ENCODE results near the gene RAB3GAP2.
"Not testable (repeated sequence)": the region's sequence is repeated elsewhere in the genome, so short reads cannot be mapped to it uniquely, and the experiment has no call there.

RAB3GAP2 gene

GRCh38 chr1:220184506-220184905 lies 87.7 kb downstream of the RAB3GAP2 start:
- H3K4me3 ChIP-seq (ENCODE audit: low read depth, low read length) = no peak overlapping the region
- no peak for TF ChIP-seq CTCF (IDR thresholded peaks at IDR 0.05; ENCODE audit: insufficient read depth, low read depth, low read length, missing control alignments)
- no peak for DNase-seq (ENCODE audit: low read depth)

- TF ChIP-seq CTCF (IDR thresholded peaks at IDR 0.05; ENCODE audit: insufficient read depth, low read depth, low read length, missing control alignments) = no peak
- no peak overlapping the region for H3K4me3 ChIP-seq (ENCODE audit: low read depth, low read length)
- DNase-seq (ENCODE audit: low read depth) = no peak
These were observed 89.6 kb downstream of the RAB3GAP2 start for GRCh38 chr1:220182656-220183055.

GRCh38 chr1:220182111-220182510 lies 90.1 kb downstream of the RAB3GAP2 start:
- TF ChIP-seq CTCF (IDR thresholded peaks at IDR 0.05; ENCODE audit: insufficient read depth, low read depth, low read length, missing control alignments) = no peak
- DNase-seq (ENCODE audit: low read depth) = no peak
- H3K4me3 ChIP-seq (ENCODE audit: low read depth, low read length) = no peak overlapping the region

GRCh38 chr1:220176540-220176939 lies 95.7 kb downstream of the RAB3GAP2 start:
- TF ChIP-seq CTCF (IDR thresholded peaks at IDR 0.05; ENCODE audit: insufficient read depth, low read depth, low read length, missing control alignments) = no peak
- H3K4me3 ChIP-seq (ENCODE audit: low read depth, low read length) = no peak overlapping the region
- no peak for DNase-seq (ENCODE audit: low read depth)

GRCh38 chr1:220170836-220171526 lies 101.3 kb downstream of the RAB3GAP2 start:
- no peak for TF ChIP-seq CTCF (IDR thresholded peaks at IDR 0.05; ENCODE audit: insufficient read depth, low read depth, low read length, missing control alignments)
- H3K4me3 ChIP-seq (ENCODE audit: low read depth, low read length) = no peak overlapping the region
- DNase-seq (ENCODE audit: low read depth) = no peak

- H3K4me3 ChIP-seq (ENCODE audit: low read depth, low read length); DNase-seq (ENCODE audit: low read depth): not testable (repeated sequence)
These were observed 102.4 kb downstream of the RAB3GAP2 start for GRCh38 chr1:220169887-220170286.

GRCh38 chr1:220166853-220167252 lies 105.4 kb downstream of the RAB3GAP2 start:
- TF ChIP-seq CTCF (IDR thresholded peaks at IDR 0.05; ENCODE audit: insufficient read depth, low read depth, low read length, missing control alignments) = no peak
- DNase-seq (ENCODE audit: low read depth) = no peak
- no peak overlapping the region for H3K4me3 ChIP-seq (ENCODE audit: low read depth, low read length)

Data from GM12865 (cell line).